CD4-positive, alpha-beta T cell treated with Interleukin-10 for 1 hour (primary cell): ENCODE data around the gene ANKRD9.

Experiments
- DNase-seq: peaks from one replicate; pipeline ENCODE4 v3.0.0-alpha.2; 2020

Gene ANKRD9

GRCh38 chr14:102471921-102472790 lies 37.4 kb downstream of the ANKRD9 start:
- DNase-seq, result no peak

DNA sequence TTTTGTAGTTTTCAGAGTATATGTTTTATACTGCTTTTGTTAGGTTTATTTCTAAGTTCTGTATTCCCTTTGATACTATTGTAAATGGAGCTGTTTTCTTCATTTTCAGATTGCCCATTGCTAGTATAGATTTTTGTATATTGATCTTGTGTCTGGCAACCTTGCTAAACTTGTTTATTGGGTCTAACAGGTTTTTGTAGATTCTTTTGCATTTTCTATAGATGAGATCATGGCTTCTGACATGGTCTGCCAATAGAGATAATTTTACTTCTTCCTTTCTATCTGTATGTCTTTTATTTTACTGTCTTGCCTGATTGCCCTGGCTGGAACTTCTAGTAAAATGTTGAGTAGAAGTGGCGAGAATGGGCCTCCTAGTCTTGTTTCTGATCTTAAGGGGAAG lies 40.3 kb downstream of the ANKRD9 start:
- DNase-seq, result no peak

DNA sequence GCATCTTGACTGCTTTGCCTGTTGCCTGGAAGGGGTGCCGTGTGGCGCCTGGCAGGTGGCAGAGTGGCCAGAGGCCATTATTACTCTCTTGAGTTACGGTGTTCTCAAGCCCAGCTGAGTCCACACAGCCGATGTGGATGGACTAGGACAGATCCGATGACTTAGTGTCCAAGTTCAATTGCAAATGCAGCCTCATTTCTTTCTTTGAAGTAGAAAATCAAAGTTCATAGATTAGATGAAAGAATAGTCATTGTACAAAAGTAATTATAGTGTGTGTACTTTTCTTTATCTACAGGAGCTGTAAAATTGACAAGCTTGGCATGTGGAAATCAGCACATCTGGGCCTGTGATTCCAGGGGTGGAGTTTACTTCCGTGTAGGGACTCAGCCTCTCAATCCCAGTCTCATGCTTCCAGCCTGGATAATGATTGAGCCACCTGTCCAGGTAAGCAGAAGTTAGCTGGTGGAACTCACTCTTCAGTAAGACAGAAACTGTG lies 44.7 kb downstream of the ANKRD9 start:
- no peak for DNase-seq

DNA sequence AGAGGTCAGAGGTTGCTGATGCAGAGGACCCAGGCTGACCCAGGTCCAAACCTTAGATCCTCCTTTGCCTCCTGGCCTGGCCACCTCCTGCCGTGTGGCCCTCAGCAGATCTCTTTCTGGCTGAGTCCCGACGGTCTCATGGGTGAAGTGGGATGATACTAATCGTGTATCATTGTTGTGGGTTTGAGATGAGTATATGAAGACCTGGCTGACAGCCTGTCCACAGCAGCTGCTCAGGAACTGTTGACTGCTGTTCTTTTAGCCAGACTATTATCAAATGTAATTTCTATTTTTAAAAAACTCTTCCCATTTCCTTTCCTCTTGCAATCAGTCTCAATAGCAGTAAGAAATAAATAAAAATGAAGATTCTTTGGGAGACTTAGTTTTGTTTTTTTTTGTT lies 45.6 kb downstream of the ANKRD9 start:
- DNase-seq, result no peak

DNA sequence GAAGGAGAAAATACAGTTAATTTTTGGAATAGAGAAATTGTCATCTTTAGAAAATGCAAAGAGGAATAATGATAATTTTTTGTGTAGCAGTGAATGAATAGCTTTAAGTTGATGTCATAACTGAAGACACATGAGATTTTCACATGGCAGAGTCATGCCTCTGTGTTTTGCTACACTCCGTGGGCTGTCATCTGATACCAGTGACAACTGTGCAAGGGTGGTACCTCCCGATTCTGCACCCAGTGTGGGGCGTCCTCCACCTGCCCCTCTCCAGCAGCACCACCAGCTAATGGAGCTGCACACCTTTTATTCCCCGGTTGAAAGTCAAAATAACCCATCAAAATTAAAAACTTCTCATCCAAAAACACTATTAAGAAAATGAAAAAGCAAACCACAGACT lies 47.2 kb downstream of the ANKRD9 start:
- DNase-seq, result no peak

DNA sequence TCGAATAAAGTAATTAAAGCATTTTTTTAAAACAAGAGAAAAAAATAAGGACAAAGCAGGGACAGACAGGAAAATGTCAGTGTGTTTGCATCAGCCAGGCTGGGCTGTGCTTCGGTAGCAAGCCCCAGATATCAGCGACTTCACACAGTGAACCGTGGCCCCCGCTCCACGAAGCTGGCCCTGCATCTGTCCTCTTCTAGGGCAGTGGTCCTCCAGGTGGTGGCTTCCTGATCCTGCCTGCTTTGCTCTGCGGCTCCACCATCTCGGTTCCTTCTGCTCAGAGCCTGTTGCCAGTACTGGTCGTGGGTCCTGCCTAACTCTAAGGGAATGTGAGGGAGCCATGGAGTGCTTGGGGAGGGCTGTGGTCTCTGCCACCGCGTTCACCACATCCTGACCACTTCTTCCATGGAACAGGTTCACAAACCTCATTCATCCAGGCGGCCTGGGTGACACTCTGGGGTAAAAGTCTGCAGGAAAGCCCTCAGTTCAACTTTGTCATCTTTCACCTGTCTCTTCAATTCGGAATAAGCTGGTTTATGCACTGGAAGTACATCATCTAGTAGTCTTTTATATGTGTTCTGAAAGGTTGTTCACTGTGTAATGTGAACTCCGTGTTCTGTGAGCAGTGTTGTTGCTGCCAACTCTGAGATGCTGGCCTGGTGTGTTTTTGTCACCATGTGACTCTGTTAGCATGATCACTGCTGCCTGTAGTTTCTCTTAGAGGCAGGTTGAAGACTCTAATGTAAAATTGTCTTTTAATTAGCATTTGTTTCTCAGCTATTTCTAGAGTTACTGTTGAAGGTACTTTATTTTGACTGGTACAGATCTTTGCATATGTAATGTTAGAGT lies 47.9 kb downstream of the ANKRD9 start:
- no peak for DNase-seq

DNA sequence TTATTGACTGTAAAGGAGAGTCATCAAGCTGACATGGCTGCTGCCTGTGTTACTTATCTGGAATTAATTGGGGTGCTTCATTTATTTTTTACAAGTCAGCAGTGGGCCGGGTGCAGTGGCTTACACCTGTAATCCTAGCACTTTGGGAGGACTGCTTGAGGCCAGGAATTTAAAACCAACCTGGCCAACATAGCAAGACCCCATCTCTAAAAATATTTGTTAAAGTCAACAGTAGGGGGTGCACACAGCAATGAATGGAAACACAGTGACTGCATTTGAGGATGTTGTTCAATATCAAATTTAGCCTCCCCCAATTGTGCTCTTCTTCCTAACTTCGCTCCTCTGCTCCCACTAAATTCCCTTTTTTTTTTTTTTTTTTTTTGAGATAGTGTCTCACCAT lies 52.1 kb downstream of the ANKRD9 start:
- DNase-seq, result no peak

GRCh38 chr14:102454711-102455110 lies 54.9 kb downstream of the ANKRD9 start:
- DNase-seq, result no peak

- no peak for DNase-seq
Observed at GRCh38 chr14:102452302-102452701, 57.3 kb downstream of the ANKRD9 start.
